ENCODE data around the gene TSPAN3.

TSPAN3 gene

GRCh38 chr15:77042955-77043920 is 27.7 kb downstream of the TSPAN3 start:
- Histone ChIP-seq H3K27ac (ENCODE audit: low read depth in 2 of 2, low read length in 2 of 2) (no peak overlapping the region), H3K36me3 (ENCODE audit: control insufficient read depth in 2 of 2, insufficient read depth in 2 of 2, low read length in 2 of 2) (peaks cover 47 to 55% of the 10 kb centered on the region in 2 donors), H3K27me3 (ENCODE audit: control insufficient read depth in 2 of 2, insufficient read depth in 2 of 2, low read length in 2 of 2) (no peaks in the 10 kb centered on the region), H3K9ac (ENCODE audit: low read depth in 1 of 2, low read length in 2 of 2) (no peak overlapping the region), H3K9me3 (ENCODE audit: control insufficient read depth in 2 of 2, low read length in 2 of 2) (no peaks in the 10 kb centered on the region), H3K4me3 (ENCODE audit: low read length in 2 of 2) (no peak overlapping the region), H3K4me1 (ENCODE audit: control insufficient read depth in 2 of 2, insufficient read depth in 2 of 2, low read length in 2 of 2) (peaks cover 3 to 4% of the 10 kb centered on the region in 2 donors)

- Histone ChIP-seq H3K4me1 (ENCODE audit: control insufficient read depth in 2 of 2, insufficient read depth in 2 of 2, low read length in 2 of 2) (peaks cover 3 to 4% of the 10 kb centered on the region in 2 donors), H3K9ac (ENCODE audit: low read depth in 1 of 2, low read length in 2 of 2) (no peak overlapping the region), H3K36me3 (ENCODE audit: control insufficient read depth in 2 of 2, insufficient read depth in 2 of 2, low read length in 2 of 2) (peaks cover 42 to 53% of the 10 kb centered on the region in 2 donors), H3K27me3 (ENCODE audit: control insufficient read depth in 2 of 2, insufficient read depth in 2 of 2, low read length in 2 of 2) (no peaks in the 10 kb centered on the region), H3K4me3 (ENCODE audit: low read length in 2 of 2) (no peak overlapping the region), H3K27ac (ENCODE audit: low read depth in 2 of 2, low read length in 2 of 2) (no peak overlapping the region), H3K9me3 (ENCODE audit: control insufficient read depth in 2 of 2, low read length in 2 of 2) (no peaks in the 10 kb centered on the region)
Observed at GRCh38 chr15:77042245-77042919, 28.5 kb downstream of the TSPAN3 start.

GRCh38 chr15:77040673-77041072 is 30.2 kb downstream of the TSPAN3 start:
- no peak overlapping the region for H3K27ac ChIP-seq (ENCODE audit: low read depth in 2 of 2, low read length in 2 of 2)
- H3K4me1 ChIP-seq (ENCODE audit: control insufficient read depth in 2 of 2, insufficient read depth in 2 of 2, low read length in 2 of 2), result peaks cover 4 to 7% of the 10 kb centered on the region in 2 donors
- no peak overlapping the region for H3K9ac ChIP-seq (ENCODE audit: low read depth in 1 of 2, low read length in 2 of 2)
- H3K27me3 ChIP-seq (ENCODE audit: control insufficient read depth in 2 of 2, insufficient read depth in 2 of 2, low read length in 2 of 2), result no peaks in the 10 kb centered on the region
- no peak overlapping the region for H3K4me3 ChIP-seq (ENCODE audit: low read length in 2 of 2)
- H3K36me3 ChIP-seq (ENCODE audit: control insufficient read depth in 2 of 2, insufficient read depth in 2 of 2, low read length in 2 of 2), result peaks cover 37 to 52% of the 10 kb centered on the region in 2 donors
- H3K9me3 ChIP-seq (ENCODE audit: control insufficient read depth in 2 of 2, low read length in 2 of 2), result no peaks in the 10 kb centered on the region

- Histone ChIP-seq H3K27ac (ENCODE audit: low read depth in 2 of 2, low read length in 2 of 2) (no peak overlapping the region), H3K4me3 (ENCODE audit: low read length in 2 of 2) (no peak overlapping the region), H3K9ac (ENCODE audit: low read depth in 1 of 2, low read length in 2 of 2) (no peak overlapping the region), H3K9me3 (ENCODE audit: control insufficient read depth in 2 of 2, low read length in 2 of 2) (no peaks in the 10 kb centered on the region), H3K4me1 (ENCODE audit: control insufficient read depth in 2 of 2, insufficient read depth in 2 of 2, low read length in 2 of 2) (peaks cover 4 to 11% of the 10 kb centered on the region in 2 donors), H3K27me3 (ENCODE audit: control insufficient read depth in 2 of 2, insufficient read depth in 2 of 2, low read length in 2 of 2) (no peaks in the 10 kb centered on the region), H3K36me3 (ENCODE audit: control insufficient read depth in 2 of 2, insufficient read depth in 2 of 2, low read length in 2 of 2) (peaks cover 31 to 44% of the 10 kb centered on the region in 2 donors)
Observed at GRCh38 chr15:77039848-77040247, 31.1 kb downstream of the TSPAN3 start.

- Histone ChIP-seq H3K9ac (ENCODE audit: low read depth in 1 of 2, low read length in 2 of 2) (no peak overlapping the region), H3K27me3 (ENCODE audit: control insufficient read depth in 2 of 2, insufficient read depth in 2 of 2, low read length in 2 of 2) (no peaks in the 10 kb centered on the region), H3K4me1 (ENCODE audit: control insufficient read depth in 2 of 2, insufficient read depth in 2 of 2, low read length in 2 of 2) (peaks cover 4 to 11% of the 10 kb centered on the region in 2 donors), H3K27ac (ENCODE audit: low read depth in 2 of 2, low read length in 2 of 2) (no peak overlapping the region), H3K4me3 (ENCODE audit: low read length in 2 of 2) (no peak overlapping the region), H3K9me3 (ENCODE audit: control insufficient read depth in 2 of 2, low read length in 2 of 2) (no peaks in the 10 kb centered on the region), H3K36me3 (ENCODE audit: control insufficient read depth in 2 of 2, insufficient read depth in 2 of 2, low read length in 2 of 2) (peaks cover 30 to 37% of the 10 kb centered on the region in 2 donors)
Observed at GRCh38 chr15:77039217-77039533, 31.7 kb downstream of the TSPAN3 start.

GRCh38 chr15:77038312-77039216 is 32.3 kb downstream of the TSPAN3 start:
- H3K4me3 ChIP-seq (ENCODE audit: low read length in 2 of 2), result no peak overlapping the region
- no peaks in the 10 kb centered on the region for H3K27me3 ChIP-seq (ENCODE audit: control insufficient read depth in 2 of 2, insufficient read depth in 2 of 2, low read length in 2 of 2)
- H3K27ac ChIP-seq (ENCODE audit: low read depth in 2 of 2, low read length in 2 of 2), result no peak overlapping the region
- H3K36me3 ChIP-seq (ENCODE audit: control insufficient read depth in 2 of 2, insufficient read depth in 2 of 2, low read length in 2 of 2), result peaks cover 24 to 31% of the 10 kb centered on the region in 2 donors
- H3K9me3 ChIP-seq (ENCODE audit: control insufficient read depth in 2 of 2, low read length in 2 of 2), result no peaks in the 10 kb centered on the region
- H3K4me1 ChIP-seq (ENCODE audit: control insufficient read depth in 2 of 2, insufficient read depth in 2 of 2, low read length in 2 of 2), result peaks cover 4 to 11% of the 10 kb centered on the region in 2 donors
- no peak overlapping the region for H3K9ac ChIP-seq (ENCODE audit: low read depth in 1 of 2, low read length in 2 of 2)

- Histone ChIP-seq H3K27me3 (ENCODE audit: control insufficient read depth in 2 of 2, insufficient read depth in 2 of 2, low read length in 2 of 2) (no peaks in the 10 kb centered on the region), H3K9me3 (ENCODE audit: control insufficient read depth in 2 of 2, low read length in 2 of 2) (no peaks in the 10 kb centered on the region), H3K4me3 (ENCODE audit: low read length in 2 of 2) (no peak overlapping the region), H3K27ac (ENCODE audit: low read depth in 2 of 2, low read length in 2 of 2) (no peak overlapping the region), H3K36me3 (ENCODE audit: control insufficient read depth in 2 of 2, insufficient read depth in 2 of 2, low read length in 2 of 2) (peaks cover 16 to 21% of the 10 kb centered on the region in 2 donors), H3K4me1 (ENCODE audit: control insufficient read depth in 2 of 2, insufficient read depth in 2 of 2, low read length in 2 of 2) (peaks cover 2 to 8% of the 10 kb centered on the region in 2 donors), H3K9ac (ENCODE audit: low read depth in 1 of 2, low read length in 2 of 2) (no peak overlapping the region)
Observed at GRCh38 chr15:77037388-77038209, 33.3 kb downstream of the TSPAN3 start.

- H3K4me3 ChIP-seq (ENCODE audit: low read length in 2 of 2), result no peak overlapping the region
Observed at GRCh38 chr15:77036537-77037387, 34.1 kb downstream of the TSPAN3 start.

More at GRCh38 chr15:77036537-77037387, 34.1 kb downstream of the TSPAN3 start:
- no peak overlapping the region for H3K27ac ChIP-seq (ENCODE audit: low read depth in 2 of 2, low read length in 2 of 2)
- H3K9me3 ChIP-seq (ENCODE audit: control insufficient read depth in 2 of 2, low read length in 2 of 2), result no peaks in the 10 kb centered on the region
- H3K36me3 ChIP-seq (ENCODE audit: control insufficient read depth in 2 of 2, insufficient read depth in 2 of 2, low read length in 2 of 2), result peaks cover 13 to 20% of the 10 kb centered on the region in 2 donors
- H3K4me1 ChIP-seq (ENCODE audit: control insufficient read depth in 2 of 2, insufficient read depth in 2 of 2, low read length in 2 of 2), result peaks cover 0 to 8% of the 10 kb centered on the region in 2 donors
- no peak overlapping the region for H3K9ac ChIP-seq (ENCODE audit: low read depth in 1 of 2, low read length in 2 of 2)
- H3K27me3 ChIP-seq (ENCODE audit: control insufficient read depth in 2 of 2, insufficient read depth in 2 of 2, low read length in 2 of 2), result no peaks in the 10 kb centered on the region

Data from mucosa of rectum (tissue), 2 donors.